Esophagus muscularis mucosa (tissue), 4 donors: Measurements from ENCODE around the gene SLC2A6.

Source experiments
- CTCF ChIP-seq, 3 experiments: fragments of 200-600 bp in 2 of 3; fragments of 450-650 bp in 1 of 3; sonication (generic) in 2 of 3; IDR thresholded peaks; one replicate each; pipeline ENCODE4 v1.5.1; 2017 to 2019; ENCODE audit warnings: antibody characterized with exemption in 3 of 3, mild to moderate bottlenecking in 2 of 3, moderate library complexity in 1 of 3
- EP300 ChIP-seq: sonication (generic); formaldehyde crosslinking; IDR thresholded peaks from one replicate; pipeline ENCODE4 v1.6.1; 2017; ENCODE audit warnings: antibody characterized with exemption
- POLR2A ChIP-seq: fragments of 450-650 bp; IDR thresholded peaks from one replicate; pipeline ENCODE4 v1.6.1; 2017; ENCODE audit warnings: antibody characterized with exemption, moderate library complexity, mild to moderate bottlenecking, low read depth
- POLR2AphosphoS5 ChIP-seq, 2 donors: sonication (generic); formaldehyde crosslinking; IDR thresholded peaks; one replicate each; pipeline ENCODE4 v1.6.1; 2017; ENCODE audit warnings: antibody characterized with exemption in 2 of 2

GRCh38 chr9:133476036-133476931 lies 2.6 kb downstream of the SLC2A6 start:
- TF ChIP-seq POLR2A (no peak), CTCF (IDR thresholded peaks at IDR 0.05) (no peak), EP300 (no peak), POLR2AphosphoS5 (IDR thresholded peaks at IDR 0.05) (no peak)
